Skeletal muscle cell (primary cell): ENCODE measurements around the gene ZNF141.
"Not testable (repeated sequence)": the region's sequence is repeated elsewhere in the genome, so short reads cannot be mapped to it uniquely, and the experiment has no call there.

Experiments
- DNase-seq: peaks from one replicate; pipeline ENCODE4 v3.0.0-alpha.2; 2010; ENCODE audit warnings: low read depth
- H3K4me3 ChIP-seq: 2 replicates; pipeline ENCODE4 v1.5.1; 2011; ENCODE audit warnings: low read depth, mild to moderate bottlenecking, control low read depth, low read length, moderate library complexity

The ZNF141 gene

GRCh38 chr4:374298-375160 lies 36.9 kb downstream of the ZNF141 start:
- no peak for DNase-seq
- H3K4me3 ChIP-seq, result no peak overlapping the region

DNA sequence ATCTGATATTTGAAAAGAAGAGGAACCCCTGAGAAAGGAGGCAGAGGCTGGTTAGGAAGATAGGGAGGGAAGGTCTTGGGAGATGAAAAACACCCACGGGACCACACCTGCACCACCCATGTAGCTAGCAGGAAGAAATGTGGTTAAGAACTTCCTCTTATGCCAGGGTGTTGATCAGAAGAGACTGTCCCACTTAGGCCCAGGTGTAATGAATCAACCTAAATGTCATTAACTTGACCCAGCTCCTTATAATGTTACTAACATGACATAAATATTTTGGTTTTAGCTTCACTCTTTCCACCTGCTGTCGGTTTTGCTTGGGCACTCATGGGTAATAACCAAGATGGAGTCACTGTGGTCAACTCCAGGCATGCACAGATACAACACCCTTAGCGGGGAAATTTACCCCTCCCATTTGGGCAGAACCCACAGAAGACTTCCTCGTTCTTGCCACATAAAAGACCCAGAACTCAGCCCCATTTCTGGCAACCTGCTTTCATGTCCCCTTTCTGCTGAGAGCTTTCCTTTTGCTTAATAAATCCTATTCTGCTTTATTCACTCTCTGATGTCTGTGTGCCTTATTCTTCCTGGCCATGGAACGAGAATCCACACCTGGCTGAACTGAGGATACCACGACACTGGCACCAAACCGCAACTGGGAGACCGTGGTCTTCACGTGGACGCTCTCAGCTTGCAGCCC lies 46.8 kb downstream of the ZNF141 start:
- DNase-seq, result no peak
- H3K4me3 ChIP-seq, result no peak overlapping the region

GRCh38 chr4:385934-386707 lies 48.5 kb downstream of the ZNF141 start:
- no peak overlapping the region for H3K4me3 ChIP-seq
- no peak for DNase-seq

DNA sequence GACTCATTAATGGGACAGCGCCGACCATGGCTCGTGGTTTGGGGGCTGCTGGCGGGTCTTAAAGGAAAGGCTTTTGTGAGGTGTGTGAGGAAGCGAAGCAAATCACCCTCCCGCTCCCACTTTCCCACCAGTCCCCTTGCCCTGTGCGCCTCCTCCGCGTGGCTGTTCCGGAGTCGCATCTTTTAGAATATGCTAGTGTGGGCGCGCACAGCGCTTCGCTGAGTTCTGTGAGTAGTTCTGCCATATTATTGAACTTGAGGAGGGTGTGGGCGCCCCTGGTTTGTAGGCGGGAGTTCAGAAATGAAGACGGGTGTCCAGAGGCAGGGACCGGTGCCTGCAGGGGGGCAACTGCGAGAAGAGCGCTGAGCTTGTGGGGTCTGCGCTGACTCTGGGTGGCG lies 49.1 kb downstream of the ZNF141 start:
- no peak overlapping the region for H3K4me3 ChIP-seq
- DNase-seq, result no peak

GRCh38 chr4:404006-404405 lies 66.4 kb downstream of the ZNF141 start:
- H3K4me3 ChIP-seq, result no peak overlapping the region

GRCh38 chr4:408321-408720 lies 70.7 kb downstream of the ZNF141 start:
- not testable (repeated sequence) for H3K4me3 ChIP-seq, DNase-seq

More at GRCh38 chr4:404006-404405, 66.4 kb downstream of the ZNF141 start:
- DNase-seq, result no peak

DNA sequence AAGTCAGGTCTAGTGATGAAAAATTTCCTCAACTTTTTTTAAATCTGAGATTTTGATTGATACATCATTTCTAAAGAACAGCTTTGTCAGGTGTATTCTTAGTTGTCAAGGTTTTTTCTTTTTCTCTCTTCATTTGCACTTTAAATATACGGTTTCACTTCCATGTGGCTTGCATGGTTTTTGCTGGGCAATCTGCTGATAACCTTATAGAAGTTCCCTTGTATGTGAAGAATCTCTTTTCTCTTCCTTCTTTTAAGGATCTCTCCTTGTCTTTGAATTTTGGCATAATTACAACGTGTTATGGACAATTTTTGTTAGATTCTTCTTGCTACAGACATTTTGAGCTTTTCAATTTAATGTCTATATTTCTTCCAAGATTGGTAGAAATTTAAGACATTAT lies 85.0 kb downstream of the ZNF141 start:
- H3K4me3 ChIP-seq, result no peak overlapping the region
- DNase-seq, result no peak
